GM19372 (cell line): ENCODE measurements around the gene SNCA.

Experiments
- ATAC-seq: cut with Tn5 transposase; IDR thresholded peaks from one replicate; pipeline ENCODE4 v1.9.1; 2021; ENCODE audit warnings: mild to moderate bottlenecking, low read depth, moderate library complexity; ENCODE audit not compliant: unreplicated experiment

Gene SNCA

DNA sequence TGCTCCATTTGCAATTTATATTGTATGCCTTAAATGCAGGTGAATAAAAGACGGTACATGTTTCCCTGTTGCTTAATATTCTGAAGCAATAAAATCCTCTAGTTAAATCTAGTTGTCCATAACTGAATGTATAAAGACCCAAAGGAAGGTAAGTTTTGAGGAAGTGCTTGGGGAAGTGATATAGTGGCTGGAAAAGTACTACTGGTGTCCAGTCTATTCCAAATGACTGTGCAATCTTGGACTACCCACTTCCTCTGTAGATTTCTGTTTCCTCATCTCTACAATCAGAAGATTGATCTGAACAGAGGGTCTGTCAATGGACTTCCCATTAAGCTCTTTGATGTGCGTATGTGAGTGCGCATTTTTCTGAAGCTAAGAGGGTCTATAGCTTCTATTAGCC is 17.0 kb downstream of the SNCA start:
- ATAC-seq, result no peak

DNA sequence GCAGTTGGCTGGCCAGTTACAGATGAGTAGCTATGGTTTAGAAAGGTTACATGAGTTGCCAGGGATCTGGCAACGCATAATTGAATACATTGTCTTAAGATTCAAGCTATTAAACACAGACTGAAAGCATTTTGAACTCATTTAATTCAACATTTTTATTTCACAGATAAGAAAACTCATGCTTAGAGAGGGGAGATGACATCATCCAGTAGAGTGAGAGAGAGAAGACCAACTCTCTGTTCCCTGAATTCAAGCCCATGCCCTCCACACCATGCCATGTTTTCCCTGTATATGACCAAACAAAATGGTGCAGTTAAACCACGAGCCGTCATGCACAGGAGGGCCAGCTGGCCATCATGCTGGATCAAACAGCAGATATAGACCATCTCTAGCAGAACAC is 22.6 kb downstream of the SNCA start:
- no peak for ATAC-seq

DNA sequence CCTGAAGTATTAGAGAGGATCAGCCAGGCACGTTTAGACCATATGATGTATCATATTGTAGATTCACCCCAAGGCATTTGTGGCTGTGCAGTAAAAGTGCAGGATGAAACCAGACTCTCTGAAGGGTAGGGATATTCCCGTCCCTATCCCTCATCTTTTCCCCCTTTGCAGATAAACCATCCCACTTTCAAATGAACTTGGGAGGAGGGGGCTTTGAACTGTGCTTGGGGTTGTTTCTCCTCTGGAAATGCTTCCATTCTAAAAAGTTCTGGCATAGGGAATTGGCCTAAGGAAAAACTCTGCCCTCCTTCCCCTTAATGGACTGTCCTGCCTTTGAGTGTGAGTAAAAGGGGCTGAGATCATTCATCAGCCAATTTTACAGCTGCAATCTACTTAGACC is 23.8 kb downstream of the SNCA start:
- no peak for ATAC-seq

GRCh38 chr4:89807441-89808140 is 29.4 kb downstream of the SNCA start:
- no peak for ATAC-seq

DNA sequence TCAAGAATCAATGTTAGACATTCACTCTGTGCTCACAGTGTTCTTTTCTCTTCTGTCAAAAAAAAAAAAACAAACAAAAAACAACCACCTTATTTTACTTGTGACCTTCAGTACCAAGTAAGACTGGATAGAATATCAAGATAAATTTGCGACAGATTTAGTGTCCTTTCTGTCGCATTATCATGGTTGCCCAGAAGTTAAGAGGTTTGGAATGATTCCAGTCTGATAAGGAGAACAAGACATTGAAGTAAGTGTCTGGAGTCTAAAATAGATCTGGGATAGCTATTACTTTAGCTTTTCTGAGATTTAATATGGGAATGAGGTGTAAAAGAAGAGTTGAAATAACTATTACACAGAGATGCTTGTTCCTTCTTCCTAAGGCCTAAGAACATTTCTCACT is 31.7 kb downstream of the SNCA start:
- ATAC-seq, result no peak

DNA sequence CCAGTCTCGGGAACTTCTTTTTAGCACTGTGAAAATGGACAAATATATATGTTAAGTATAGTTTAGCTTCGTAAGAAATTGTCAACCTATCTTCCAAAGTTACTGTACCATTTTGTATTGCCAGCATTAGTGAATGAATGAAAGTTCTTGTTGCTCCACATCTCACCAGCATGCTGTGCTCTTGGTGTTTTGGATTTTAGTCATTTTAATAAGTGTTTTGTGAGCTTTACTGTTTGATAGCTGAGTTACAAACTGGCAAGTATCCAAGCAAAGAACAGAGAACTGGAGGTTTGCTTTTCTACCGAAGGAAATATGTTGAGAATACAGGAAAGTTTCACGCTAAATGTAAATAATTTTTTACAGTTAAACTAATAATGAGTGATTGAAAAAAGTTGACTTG is 33.0 kb downstream of the SNCA start:
- no peak for ATAC-seq

DNA sequence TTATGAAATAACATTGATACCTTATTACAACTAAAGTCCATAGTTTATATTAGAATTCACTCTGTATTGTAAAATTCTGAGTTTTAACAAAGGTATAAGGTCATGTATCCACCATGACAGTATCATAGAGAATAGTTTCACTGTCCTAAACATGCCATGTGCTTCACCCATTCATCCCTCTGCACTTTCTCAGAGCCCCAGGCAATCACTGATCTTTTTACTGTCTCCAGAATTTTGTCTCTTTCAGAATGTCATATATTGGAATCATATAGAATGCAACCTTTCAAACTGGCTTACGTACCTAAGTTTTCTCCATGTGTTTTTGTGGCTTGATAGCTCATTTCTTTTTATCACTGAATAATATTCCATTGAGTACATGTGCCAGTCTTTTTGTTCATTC is 33.9 kb downstream of the SNCA start:
- no peak for ATAC-seq

DNA sequence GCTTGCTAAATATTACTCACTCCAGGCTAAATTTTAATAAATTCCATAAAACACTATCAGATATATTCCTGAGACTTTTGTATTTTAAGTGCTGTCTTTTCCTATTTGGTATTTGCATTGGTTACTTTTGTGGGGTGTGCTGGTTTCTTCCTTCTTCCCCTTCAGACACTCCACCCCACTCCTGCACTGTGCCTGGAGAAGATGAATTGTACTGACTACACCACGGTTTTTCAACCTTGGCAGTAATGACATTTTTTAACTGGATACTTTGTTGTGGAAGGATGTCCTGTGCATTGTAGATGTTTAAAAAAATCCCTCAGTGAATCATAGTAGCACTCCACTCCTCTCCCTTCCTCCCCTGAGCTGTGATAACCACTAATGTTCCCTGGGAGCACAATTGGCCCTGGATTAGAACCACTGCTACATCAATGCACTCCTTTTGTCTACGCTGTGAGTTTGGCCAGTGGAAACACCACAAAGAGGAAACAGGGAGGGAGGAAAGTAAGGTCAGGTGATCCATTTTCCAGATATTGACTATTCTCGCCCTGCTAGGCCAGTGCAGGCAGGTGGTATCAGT is 36.3 kb downstream of the SNCA start:
- no peak for ATAC-seq

DNA sequence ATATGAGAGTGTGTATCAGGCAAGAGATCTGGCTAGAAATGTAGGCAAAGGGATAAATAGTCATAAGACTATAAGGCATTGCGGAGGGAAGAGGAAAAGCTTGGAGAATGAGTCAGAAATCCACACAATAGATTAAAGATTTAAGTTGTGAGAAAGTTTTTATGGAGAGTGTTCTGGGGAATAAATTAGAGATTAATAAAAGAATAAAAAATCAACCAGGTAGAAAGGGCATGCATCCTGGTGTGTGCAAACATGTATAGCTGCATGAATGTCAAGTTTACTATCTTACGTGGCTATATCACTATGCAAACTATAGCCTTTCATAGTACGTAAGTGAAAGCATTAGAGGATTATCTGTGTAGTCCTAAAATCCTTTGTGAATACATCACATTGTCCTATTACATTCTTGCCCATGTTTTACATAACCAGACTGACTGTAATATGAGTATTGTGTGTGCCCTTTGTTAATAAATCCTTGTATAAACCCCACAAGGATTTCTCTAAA is 36.9 kb downstream of the SNCA start:
- ATAC-seq, result no peak

- no peak for ATAC-seq
Measured at GRCh38 chr4:89799071-89799470, 37.9 kb downstream of the SNCA start.

GRCh38 chr4:89797117-89797516 is 39.8 kb downstream of the SNCA start:
- no peak for ATAC-seq

DNA sequence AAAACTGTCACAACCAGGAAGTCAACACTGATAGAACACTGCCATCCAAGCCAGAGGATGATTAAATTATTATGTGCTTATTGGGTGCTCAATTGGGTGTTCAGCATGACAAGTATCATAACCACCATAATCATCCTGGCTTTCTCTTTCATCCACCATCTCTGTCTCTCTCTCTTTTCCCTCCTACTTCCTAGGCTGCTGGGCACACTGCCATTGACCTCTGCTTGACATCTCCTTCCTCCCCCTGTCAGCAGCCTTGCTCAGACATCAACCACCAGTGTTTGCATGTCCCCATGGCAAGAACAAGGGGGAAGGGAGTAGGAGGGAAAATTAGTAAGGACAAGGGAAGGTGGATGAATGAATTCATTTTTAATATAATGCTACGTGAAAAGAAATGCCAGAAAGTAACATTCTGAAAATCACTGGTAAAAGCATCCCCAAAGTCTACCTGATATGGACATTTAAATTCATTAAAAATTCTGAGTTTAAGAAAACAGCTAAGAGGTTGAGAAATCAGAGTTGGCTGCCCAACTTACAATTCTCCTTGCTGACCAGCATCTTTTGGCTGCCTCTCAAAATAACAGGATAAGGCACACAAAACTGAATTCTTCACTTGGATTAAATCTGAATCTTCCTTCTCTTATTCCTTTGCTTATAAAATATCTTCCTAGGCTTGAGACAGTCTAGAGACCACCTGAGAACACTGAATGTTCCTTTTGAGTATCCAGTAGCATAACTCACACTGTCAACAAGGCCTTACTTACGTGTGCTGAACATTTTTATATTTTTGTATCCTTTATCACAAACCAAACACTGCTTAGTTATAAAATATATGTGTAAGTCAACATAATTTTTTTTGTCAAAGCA is 48.5 kb downstream of the SNCA start:
- ATAC-seq, result no peak

DNA sequence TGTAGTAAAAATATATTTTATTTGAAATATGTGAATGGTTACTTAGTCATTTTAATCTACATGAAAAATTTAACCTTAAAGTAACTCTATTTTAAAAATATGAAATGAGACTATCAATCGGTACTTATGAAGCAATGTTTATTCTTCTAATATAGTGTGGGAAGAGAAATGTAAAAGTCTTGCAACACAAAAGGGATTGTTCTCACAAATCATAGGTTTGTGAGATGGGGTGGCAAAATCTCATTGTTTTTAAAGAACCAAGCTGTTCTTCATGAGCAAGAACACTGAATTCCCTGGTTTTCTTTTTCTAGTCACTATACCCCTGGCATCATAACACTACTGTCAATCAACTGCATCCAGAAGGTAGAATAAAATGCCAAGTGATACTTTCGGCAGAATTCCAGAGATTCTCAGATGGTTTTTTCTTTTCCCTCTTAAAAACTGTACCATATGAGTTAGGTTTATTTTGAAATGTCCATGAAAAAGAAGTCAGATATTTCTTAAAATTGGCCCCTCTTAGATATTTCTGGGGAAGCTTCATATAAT is 52.2 kb downstream of the SNCA start:
- ATAC-seq, result no peak

DNA sequence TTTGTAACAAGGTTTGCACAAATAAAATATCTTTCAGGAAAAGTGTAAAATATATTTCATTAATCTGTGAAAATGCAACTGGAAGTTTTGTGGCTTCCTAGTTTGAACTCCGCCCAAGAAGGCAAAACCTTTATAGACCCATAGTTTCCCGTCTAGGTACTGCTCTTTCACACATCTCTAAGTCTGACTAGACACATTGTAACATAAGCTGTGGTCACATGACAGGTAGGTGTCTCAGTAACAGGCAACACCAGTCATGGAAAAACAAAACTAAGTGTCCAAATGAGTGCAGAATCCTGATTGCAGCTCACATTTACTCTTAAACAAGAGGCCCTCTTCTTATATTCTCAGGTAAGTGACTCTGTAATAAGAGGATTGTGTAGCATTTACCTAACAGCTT is 55.6 kb downstream of the SNCA start:
- ATAC-seq, result no peak

GRCh38 chr4:89773805-89774204 is 63.2 kb downstream of the SNCA start:
- no peak for ATAC-seq

DNA sequence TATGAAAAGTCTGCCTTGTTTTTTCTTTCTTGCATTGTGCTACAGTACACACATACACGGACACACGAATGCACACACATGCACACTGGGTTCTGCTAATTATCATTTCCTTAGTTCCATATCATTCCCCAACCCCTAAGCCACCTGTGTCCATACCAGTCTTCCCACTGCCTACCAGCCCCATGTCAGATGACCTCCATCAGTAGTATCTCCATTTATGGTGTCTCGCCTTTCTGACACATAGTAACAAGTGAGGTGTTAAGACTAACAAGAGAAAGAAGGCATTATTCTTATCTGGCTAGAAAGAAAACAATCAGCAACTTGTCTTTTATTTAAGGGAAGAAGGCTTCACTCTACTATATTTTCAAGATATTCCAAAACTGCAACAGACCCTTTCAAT is 67.1 kb downstream of the SNCA start:
- ATAC-seq, result no peak

GRCh38 chr4:89767924-89768323 is 69.0 kb downstream of the SNCA start:
- ATAC-seq, result no peak

- ATAC-seq, result no peak
Measured at GRCh38 chr4:89765966-89766365, 71.0 kb downstream of the SNCA start.

- no peak for ATAC-seq
Measured at GRCh38 chr4:89765528-89765927, 71.4 kb downstream of the SNCA start.

DNA sequence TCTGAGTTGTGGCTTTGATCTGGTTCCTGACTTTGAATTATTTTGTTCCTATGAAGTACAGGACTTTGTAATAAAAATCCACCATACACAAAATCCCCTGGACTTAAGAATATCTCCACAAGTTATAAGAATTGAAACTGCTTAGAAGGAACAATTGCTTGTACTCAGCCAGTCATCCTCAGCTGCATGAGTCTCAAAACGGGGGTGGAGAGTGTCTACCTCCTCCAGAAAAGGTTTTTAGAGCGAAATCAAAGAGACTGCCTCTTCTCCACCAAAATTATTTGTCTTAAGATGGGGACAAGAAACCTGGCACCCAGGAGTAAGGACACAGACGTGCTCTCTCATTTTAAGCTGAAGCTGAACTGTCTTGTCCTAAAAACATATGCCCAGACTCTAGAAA is 74.7 kb downstream of the SNCA start:
- ATAC-seq, result no peak

GRCh38 chr4:89759426-89759825 is 77.5 kb downstream of the SNCA start:
- ATAC-seq, result no peak
